Adrenal gland (tissue), 19 donors: ENCODE measurements around the gene MAP2K5. TPM values are rescaled to one million over a fixed set of nuclear protein-coding genes. Genes with fewer than 3 reads are reported as not detected.

Experiments
- DNase-seq, 7 donors: peaks; one replicate each; pipeline ENCODE4 v3.0.0-alpha.2; 2019 to 2020
- H3K27ac ChIP-seq, 5 donors: fragments of 200-600 bp; sonication (generic) in 4 of 5; 1 replicate in 3 of 5; 2 replicates in 2 of 5; pipeline versions ENCODE4 v1.5.1 to v1.8.0; 2016 to 2020; ENCODE audit warnings: mild to moderate bottlenecking in 1 of 5
- H3K27me3 ChIP-seq: fragments of 200-600 bp; 2 replicates; pipeline ENCODE4 v1.8.0; 2021
- H3K36me3 ChIP-seq, 2 donors: fragments of 200-600 bp; replicated peaks in 1 of 2; 1 replicate in 1 of 2; 2 replicates in 1 of 2; pipeline versions ENCODE4 v1.5.1 to v1.8.0; 2018 to 2022
- H3K4me1 ChIP-seq, 2 donors: fragments of 200-600 bp; replicated peaks in 1 of 2; 1 replicate in 1 of 2; 2 replicates in 1 of 2; pipeline versions ENCODE4 v1.5.1 to v1.8.0; 2018 to 2021
- H3K4me3 ChIP-seq, 4 donors: fragments of 200-600 bp; sonication (generic) in 3 of 4; one replicate each; pipeline ENCODE4 v1.5.1; 2016 to 2018
- H3K9me3 ChIP-seq, 3 donors: fragments of 200-600 bp; sonication (generic) in 1 of 3; replicated peaks in 1 of 3; 1 replicate in 2 of 3; 2 replicates in 1 of 3; pipeline versions ENCODE4 v1.5.1 to v1.8.0; 2016 to 2021
- CTCF ChIP-seq, 6 experiments: fragments of 450-650 bp in 4 of 6; fragments of 200-600 bp in 2 of 6; sonication (generic) in 1 of 6; IDR thresholded peaks; 1 replicate in 5 of 6; 2 replicates in 1 of 6; pipeline versions ENCODE4 v1.5.1 to v1.8.0; 2016 to 2021; ENCODE audit warnings: antibody characterized with exemption in 6 of 6, mild to moderate bottlenecking in 2 of 6, moderate library complexity in 1 of 6
- POLR2A ChIP-seq, 2 donors: fragments of 450-650 bp; IDR thresholded peaks; one replicate each; pipeline ENCODE4 v1.6.1; 2017; ENCODE audit warnings: antibody characterized with exemption in 2 of 2, mild to moderate bottlenecking in 2 of 2, moderate library complexity in 1 of 2
- WGBS, 4 donors: extraction: QIAGEN DNeasy Blood & Tissue Kit in 2 of 4; methylation state at CpG; one replicate each; pipeline versions ENCODE4 v1.1.5 to v1.1.7; 2013 to 2017; 5-methylcytosine and 5-hydroxymethylcytosine counted together
- intact Hi-C, 2 donors: fragments of 100-400 bp; cut with DNase I; formaldehyde crosslinking; loops; one replicate each; pipeline versions ENCODE4 v1.14.1 to v1.15.0; 2022 to 2023
- long read RNA-seq, 10 donors: library from polyadenylated mRNA in 3 of 10; unstranded in 2 of 10; stranded (forward) in 1 of 10; transcript quantifications; one replicate each; pipeline ENCODE4 v2.0.0 and lab custom pipeline, GENCODE V29; 2021 to 2026
- polyA plus RNA-seq, 3 donors: library from polyadenylated mRNA; stranded (reverse); fragments of 200-250 nt in 2 of 3; fragments of 350-450 nt in 1 of 3; fragmentation: Illumina TruSeq in 1 of 3; extraction: RNeasy Lipid Tissue Mini Kit (QIAGEN cat#74804) in 1 of 3; gene quantifications; one replicate each; pipeline ENCODE4 v1.2.3, GENCODE V29; 2013 to 2014
- total RNA-seq, 9 donors: library from RNA; depleted of rRNA in 4 of 9; stranded (reverse); fragments of >200 nt in 4 of 9; fragments of 120-200 nt in 1 of 9; fragmentation: NEBNext Ultra II Directional in 1 of 9; extraction: Animal tissue kit (Norgen Biotek cat#: 25700) in 1 of 9; gene quantifications; one replicate each; pipeline versions ENCODE4 v1.1.0 to v1.2.4, GENCODE V29; 2013 to 2023
- donor health status: healthy with polysubstance abuse.
- donor health status: Bipolar disorder and iron deficiency.
- donor health status: DM: yes; HTN: yes; CAD: no.
- donor health status: DM: no; HTN: no; CAD: no.
- donor health status: DM: no; HTN: no; CAD: no.
- donor health status: DM: yes; HTN: yes; CAD: no.

Gene MAP2K5
- 10 to 100 TPM; 12.5 to 33.8 (median 18.0) TPM for total RNA-seq
- 10 to 100 TPM; 10.3 to 32.0 (median 13.0) TPM for polyA plus RNA-seq
- long read RNA-seq, donor 1, partial matches to known transcripts, result 0 of 1 reads
- long read RNA-seq, donor 1, other reads (novel, unspliced or antisense), result 0 of 1 reads
- long read RNA-seq, donor 2, partial matches to known transcripts, result 0 of 1 reads
- long read RNA-seq, donor 2, other reads (novel, unspliced or antisense), result 0 of 1 reads
- long read RNA-seq, donor 3, partial matches to known transcripts, result 0 of 1 reads
- long read RNA-seq, donor 3, other reads (novel, unspliced or antisense), result 0 of 1 reads
- long read RNA-seq, donor 4, partial matches to known transcripts, result 0 of 8 reads
- long read RNA-seq, donor 4, other reads (novel, unspliced or antisense), result 2 of 8 reads
- long read RNA-seq, donor 5, transcript MAP2K5-201 (22 exons, 2,347 nt), result major isoform, 30 of 54 reads
- long read RNA-seq, donor 5, transcript MAP2K5-204 (21 exons, 1,689 nt), result minor isoform, 11 of 54 reads
- long read RNA-seq, donor 5, partial matches to known transcripts, result 3 of 54 reads
- long read RNA-seq, donor 5, other reads (novel, unspliced or antisense), result 10 of 54 reads
- long read RNA-seq, donor 6, transcript MAP2K5-201 (22 exons, 2,347 nt), result major isoform, 5 of 12 reads
- long read RNA-seq, donor 6, partial matches to known transcripts, result 3 of 12 reads
- long read RNA-seq, donor 6, other reads (novel, unspliced or antisense), result 1 of 12 reads
- long read RNA-seq, donor 7, partial matches to known transcripts, result 0 of 1 reads
- long read RNA-seq, donor 7, other reads (novel, unspliced or antisense), result 0 of 1 reads
- long read RNA-seq, donor 8, partial matches to known transcripts, result 0 of 3 reads
- long read RNA-seq, donor 8, other reads (novel, unspliced or antisense), result 0 of 3 reads
- long read RNA-seq, donor 9, partial matches to known transcripts, result 0 of 1 reads
- long read RNA-seq, donor 9, other reads (novel, unspliced or antisense), result 0 of 1 reads
- long read RNA-seq, donor 10, partial matches to known transcripts, result 0 of 1 reads
- long read RNA-seq, donor 10, other reads (novel, unspliced or antisense), result 0 of 1 reads

- Histone ChIP-seq H3K9me3 (no peaks in the 10 kb centered on the region), H3K36me3 (no peaks in the 10 kb centered on the region), H3K27ac (peak within 1 kb of the TSS; percentile 61 to 89 (median 85)), H3K4me3 (peak within 1 kb of the TSS; percentile 18 to 84 (median 50)), H3K27me3 (no peaks in the 10 kb centered on the region), H3K4me1 (peaks cover 12 to 21% of the 10 kb centered on the region in 2 donors)
- 0 to 1% (median 1%) methylated on average over 18 to 91 of the region's 91 CpGs for WGBS, 4 donors
- peak; percentile 63 to 79 for TF ChIP-seq POLR2A (IDR thresholded peaks at IDR 0.05)
- TF ChIP-seq CTCF (IDR thresholded peaks at IDR 0.05), result no peak
- peak; percentile 83 to 91 (median 88) for DNase-seq
- intact Hi-C loops, result no loop called here
Measured at GRCh38 chr15:67542420-67543347, at the start of gene MAP2K5. Gene MAP2K5 (plus strand): TSS chr15:67542703. CDS start chr15:67543336, 633 bp downstream.

DNA sequence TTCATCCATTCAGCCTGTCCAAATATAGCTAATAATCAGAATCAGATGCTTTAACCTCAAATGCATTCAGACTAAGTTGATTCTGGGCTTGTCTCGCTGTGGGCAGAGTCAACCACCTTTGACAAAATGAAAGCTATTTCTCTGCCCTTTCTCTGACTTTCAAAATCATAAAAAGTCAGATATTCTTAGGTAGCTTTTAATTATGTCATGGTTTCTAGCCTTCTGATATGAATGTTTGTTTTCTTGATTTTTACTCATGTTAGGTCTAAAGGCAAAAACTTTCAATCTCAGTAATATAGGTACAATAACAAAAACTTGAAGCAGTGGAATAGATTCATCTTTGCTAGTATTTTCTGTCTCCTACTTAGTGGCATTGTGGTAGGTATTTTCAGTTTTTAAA lies 46.9 kb upstream of the MAP2K5 start:
- Histone ChIP-seq H3K9me3 (no peaks in the 10 kb centered on the region), H3K4me3 (no peak overlapping the region), H3K27ac (no peak overlapping the region), H3K27me3 (no peaks in the 10 kb centered on the region), H3K36me3 (no peaks in the 10 kb centered on the region), H3K4me1 (no peaks in the 10 kb centered on the region)
- TF ChIP-seq POLR2A (IDR thresholded peaks at IDR 0.05) (no peak), CTCF (IDR thresholded peaks at IDR 0.05) (no peak)
- no peak for DNase-seq
- intact Hi-C loops, result no loop called here
- WGBS, 4 donors, result 88 to 100% (median 93%) methylated on average over 1 of the region's 1 CpG

DNA sequence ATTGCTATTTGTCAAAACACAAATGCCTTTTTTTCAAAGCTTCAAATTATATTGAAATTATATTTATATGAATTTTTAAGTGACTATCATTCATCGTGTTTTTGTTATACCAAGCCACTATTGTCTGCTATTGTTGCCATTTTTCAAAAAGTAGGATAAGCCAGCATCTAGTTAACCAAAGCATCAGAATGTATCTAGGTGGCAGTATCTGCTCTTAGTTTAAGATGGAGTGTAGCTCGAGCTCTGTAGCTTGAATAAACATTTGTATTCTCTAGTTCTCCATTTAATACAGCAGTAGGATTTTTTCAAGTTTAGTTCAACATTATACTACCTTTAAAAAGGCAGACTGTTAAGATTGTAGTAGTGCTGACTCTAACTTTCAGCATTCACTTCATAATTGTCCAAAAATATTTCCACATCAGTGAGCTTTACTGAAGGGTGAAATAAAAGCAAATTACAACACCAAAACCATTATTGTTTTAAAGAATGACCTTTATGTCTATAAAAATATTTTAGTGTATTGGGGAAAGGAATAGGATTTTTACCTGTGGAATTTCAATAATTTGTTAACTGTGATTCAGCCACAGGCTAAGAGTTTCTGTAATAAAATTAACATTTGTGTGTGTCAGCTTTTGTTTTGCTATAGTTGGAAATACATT lies 41.2 kb upstream of the MAP2K5 start:
- peak in 4 of 6 experiments; percentile 16 to 39 (median 36) for TF ChIP-seq CTCF (IDR thresholded peaks at IDR 0.05)
- no peak for TF ChIP-seq POLR2A (IDR thresholded peaks at IDR 0.05)
- Histone ChIP-seq H3K27ac (no peak overlapping the region), H3K9me3 (no peaks in the 10 kb centered on the region), H3K4me1 (peaks cover 0 to 2% of the 10 kb centered on the region in 2 donors), H3K36me3 (no peaks in the 10 kb centered on the region), H3K27me3 (no peaks in the 10 kb centered on the region), H3K4me3 (no peak overlapping the region)
- 16 to 24% (median 22%) methylated on average over 2 of the region's 2 CpGs for WGBS, 4 donors
- intact Hi-C loops, result no loop called here
- no peak for DNase-seq
